Nephron progenitor cell (in vitro differentiated cells): ENCODE measurements around the gene GPR152.

Experiments used
- DNase-seq: peaks from one replicate; pipeline ENCODE4 v3.0.0; 2021
- H3K27ac Mint-ChIP-seq: 2 replicates; pipeline ENCODE4 v1.8.0; 2021; ENCODE audit warnings: mild to moderate bottlenecking, moderate library complexity, mixed read lengths
- H3K27me3 Mint-ChIP-seq: 2 replicates; pipeline ENCODE4 v1.8.0; 2021; ENCODE audit warnings: mild to moderate bottlenecking, low read depth, mixed read lengths; ENCODE audit not compliant: poor library complexity
- H3K36me3 Mint-ChIP-seq: 2 replicates; pipeline ENCODE4 v1.8.0; 2021; ENCODE audit warnings: low read depth, mixed read lengths
- H3K4me1 Mint-ChIP-seq: 2 replicates; pipeline ENCODE4 v1.8.0; 2021; ENCODE audit warnings: mixed read lengths
- H3K4me3 Mint-ChIP-seq: 2 replicates; pipeline ENCODE4 v1.8.0; 2021; ENCODE audit warnings: mild to moderate bottlenecking, moderate library complexity, mixed read lengths
- H3K9me3 Mint-ChIP-seq: 2 replicates; pipeline ENCODE4 v1.8.0; 2021; ENCODE audit warnings: mild to moderate bottlenecking, moderate library complexity, mixed read lengths
- TF ChIP-seq, protein P1 (sequence below): fragments of 200-600 bp; sonication (generic); IDR thresholded peaks from 2 replicates; pipeline ENCODE4 v1.5.0; 2021; ENCODE audit warnings: antibody characterized with exemption

Gene GPR152

DNA sequence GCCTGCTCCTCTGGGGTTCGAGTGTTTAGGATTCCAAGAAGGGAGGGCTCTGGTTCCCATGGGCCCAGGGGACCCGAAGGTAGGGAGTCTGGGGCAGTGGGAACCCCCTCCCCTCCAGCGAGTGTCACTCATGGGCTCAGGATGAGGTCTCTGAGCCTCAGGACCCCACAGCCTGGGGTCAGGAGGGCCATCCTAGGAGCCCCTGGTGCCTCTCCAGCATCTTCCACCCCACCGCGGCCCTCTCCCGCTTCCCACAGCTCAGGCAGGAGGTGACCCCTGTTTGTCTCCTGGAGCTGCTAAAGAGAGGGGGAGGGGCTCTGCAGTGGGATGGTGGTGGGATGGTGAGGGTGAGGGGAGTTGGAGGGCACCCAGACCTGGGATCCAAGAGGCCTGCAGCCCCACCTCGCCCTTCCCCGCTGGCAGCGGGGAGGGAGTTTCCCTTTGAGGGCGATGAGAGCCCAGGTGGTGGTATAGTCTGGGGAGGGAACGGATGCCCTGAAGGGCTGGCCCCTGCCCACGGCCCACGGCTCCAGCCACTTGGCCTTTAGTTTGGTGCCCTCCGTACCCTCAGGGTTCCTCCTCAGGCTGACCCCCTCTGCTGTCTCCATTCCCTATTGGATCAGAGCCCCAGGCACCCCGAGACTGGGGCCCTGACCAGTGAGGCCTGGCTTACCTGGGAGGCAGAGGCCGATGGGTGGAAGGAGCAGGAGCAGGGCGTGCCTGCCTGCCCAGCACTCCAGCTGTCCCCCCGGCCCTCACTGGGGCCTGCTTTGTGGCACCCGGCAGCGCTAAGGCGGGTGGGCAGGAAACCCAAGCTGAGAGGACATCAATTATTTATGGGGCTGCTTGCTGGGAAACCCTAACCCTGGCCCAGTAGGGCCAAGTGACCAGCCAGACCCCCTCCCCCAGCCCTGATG is 1.5 kb upstream of the GPR152 start:
- Mint-ChIP-seq H3K27ac (no peak overlapping the region), H3K9me3 (no peaks in the 10 kb centered on the region), H3K36me3 (no peaks in the 10 kb centered on the region), H3K27me3 (peaks cover 3% of the 10 kb centered on the region), H3K4me1 (peaks cover 40% of the 10 kb centered on the region), H3K4me3 (no peak overlapping the region)
- no peak for DNase-seq
- TF ChIP-seq, protein P1, sequence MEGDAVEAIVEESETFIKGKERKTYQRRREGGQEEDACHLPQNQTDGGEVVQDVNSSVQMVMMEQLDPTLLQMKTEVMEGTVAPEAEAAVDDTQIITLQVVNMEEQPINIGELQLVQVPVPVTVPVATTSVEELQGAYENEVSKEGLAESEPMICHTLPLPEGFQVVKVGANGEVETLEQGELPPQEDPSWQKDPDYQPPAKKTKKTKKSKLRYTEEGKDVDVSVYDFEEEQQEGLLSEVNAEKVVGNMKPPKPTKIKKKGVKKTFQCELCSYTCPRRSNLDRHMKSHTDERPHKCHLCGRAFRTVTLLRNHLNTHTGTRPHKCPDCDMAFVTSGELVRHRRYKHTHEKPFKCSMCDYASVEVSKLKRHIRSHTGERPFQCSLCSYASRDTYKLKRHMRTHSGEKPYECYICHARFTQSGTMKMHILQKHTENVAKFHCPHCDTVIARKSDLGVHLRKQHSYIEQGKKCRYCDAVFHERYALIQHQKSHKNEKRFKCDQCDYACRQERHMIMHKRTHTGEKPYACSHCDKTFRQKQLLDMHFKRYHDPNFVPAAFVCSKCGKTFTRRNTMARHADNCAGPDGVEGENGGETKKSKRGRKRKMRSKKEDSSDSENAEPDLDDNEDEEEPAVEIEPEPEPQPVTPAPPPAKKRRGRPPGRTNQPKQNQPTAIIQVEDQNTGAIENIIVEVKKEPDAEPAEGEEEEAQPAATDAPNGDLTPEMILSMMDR: no peak

GRCh38 chr11:67451658-67451976 is 912 bp downstream of the GPR152 start:
- Mint-ChIP-seq H3K27ac (peak overlapping the region; percentile 66), H3K27me3 (no peaks in the 10 kb centered on the region), H3K4me1 (peaks cover 39% of the 10 kb centered on the region), H3K4me3 (no peak overlapping the region), H3K36me3 (no peaks in the 10 kb centered on the region), H3K9me3 (no peaks in the 10 kb centered on the region)
- DNase-seq: no peak
- TF ChIP-seq, protein P1: no peak

- peak overlapping the region; percentile 96 for H3K27ac Mint-ChIP-seq
- H3K36me3 Mint-ChIP-seq: no peaks in the 10 kb centered on the region
- H3K9me3 Mint-ChIP-seq: no peaks in the 10 kb centered on the region
- peaks cover 38% of the 10 kb centered on the region for H3K4me1 Mint-ChIP-seq
- DNase-seq: no peak
- TF ChIP-seq, protein P1: no peak
- peaks cover under 1% of the 10 kb centered on the region for H3K27me3 Mint-ChIP-seq
- no peak overlapping the region for H3K4me3 Mint-ChIP-seq
Measured at GRCh38 chr11:67450796-67451657, 1.5 kb downstream of the GPR152 start.

DNA sequence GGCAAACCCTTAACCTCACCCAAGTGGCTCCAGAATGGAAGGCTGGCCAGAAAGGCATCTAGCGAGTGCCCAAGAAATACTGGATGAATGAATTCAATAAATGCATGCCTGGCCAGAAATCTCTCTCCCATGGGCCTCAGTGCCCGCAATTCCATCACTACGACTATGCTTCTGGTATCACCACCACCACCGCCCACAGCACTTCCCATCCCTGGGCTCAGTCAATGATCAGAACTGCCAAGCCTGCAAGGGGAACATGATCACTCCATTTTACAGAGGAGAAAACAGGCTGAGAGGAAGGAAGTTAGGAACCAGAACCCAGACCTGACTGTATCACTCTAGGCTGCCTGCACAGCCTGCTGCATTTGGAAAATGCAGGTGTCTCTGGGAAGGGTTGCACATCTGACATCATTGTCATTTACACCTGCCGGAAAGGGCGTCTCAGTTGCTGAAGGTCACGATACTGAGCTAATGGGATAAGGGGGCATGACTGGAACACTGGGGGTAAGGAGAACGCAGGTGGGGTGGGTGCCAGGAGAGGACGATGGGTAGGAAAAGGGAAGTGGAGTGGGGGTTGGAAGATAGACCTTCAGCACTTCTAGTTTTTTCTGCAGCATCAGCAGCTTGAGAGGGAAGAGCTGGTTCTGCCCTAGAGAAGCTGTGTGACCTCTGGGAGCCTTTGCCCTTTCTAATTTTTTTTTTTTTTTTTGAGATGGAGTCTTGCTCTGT is 3.2 kb downstream of the GPR152 start:
- no peak for DNase-seq
- TF ChIP-seq, protein P1: no peak
- Mint-ChIP-seq H3K4me1 (peaks cover 44% of the 10 kb centered on the region), H3K27me3 (peaks cover 5% of the 10 kb centered on the region), H3K4me3 (no peak overlapping the region), H3K27ac (no peak overlapping the region), H3K9me3 (no peaks in the 10 kb centered on the region), H3K36me3 (no peaks in the 10 kb centered on the region)

GRCh38 chr11:67448220-67448609 is 4.3 kb downstream of the GPR152 start:
- TF ChIP-seq, protein P1: no peak
- H3K9me3 Mint-ChIP-seq: no peaks in the 10 kb centered on the region
- H3K27ac Mint-ChIP-seq: no peak overlapping the region
- H3K4me1 Mint-ChIP-seq: peaks cover 44% of the 10 kb centered on the region
- DNase-seq: no peak
- H3K27me3 Mint-ChIP-seq: peaks cover 5% of the 10 kb centered on the region
- H3K36me3 Mint-ChIP-seq: no peaks in the 10 kb centered on the region
- no peak overlapping the region for H3K4me3 Mint-ChIP-seq
